Mammary epithelial cell (primary cell): ENCODE measurements around the gene SETD1B.

Experiments used
- CTCF ChIP-seq, 2 donors: IDR thresholded peaks in 1 of 2; conservative IDR thresholded peaks in 1 of 2; 2 replicates each; pipeline ENCODE4 v1.5.1; 2011 to 2012; ENCODE audit warnings: inconsistent platforms in 2 of 2, low read length in 2 of 2, mild to moderate bottlenecking in 2 of 2, control low read depth in 1 of 2, low read depth in 1 of 2; ENCODE audit not compliant: insufficient read depth in 1 of 2; ENCODE audit errors: extremely low read depth in 1 of 2
- EZH2 ChIP-seq: IDR thresholded peaks from 2 replicates; pipeline ENCODE4 v1.6.1; 2012; ENCODE audit warnings: low read length, inconsistent platforms, borderline replicate concordance

GRCh38 chr12:121813951-121814350, 10.1 kb downstream of the SETD1B start:
- TF ChIP-seq CTCF (conservative IDR thresholded peaks at IDR 0.05 in 1 of 2, IDR thresholded peaks at IDR 0.05 in 1 of 2; ENCODE audit: extremely low read depth in 1 of 2, insufficient read depth in 1 of 2, low read depth in 1 of 2, low read length in 2 of 2) (no peak), EZH2 (no peak)
